GM15510 (cell line): Measurements from ENCODE around the gene KCNMA1.

Experiments used
- POLR2A ChIP-seq: IDR thresholded peaks from 3 replicates; pipeline ENCODE4 v1.6.1; 2011; ENCODE audit warnings: borderline replicate concordance; ENCODE audit not compliant: insufficient read length; ENCODE audit errors: extremely low read depth

Gene KCNMA1

DNA sequence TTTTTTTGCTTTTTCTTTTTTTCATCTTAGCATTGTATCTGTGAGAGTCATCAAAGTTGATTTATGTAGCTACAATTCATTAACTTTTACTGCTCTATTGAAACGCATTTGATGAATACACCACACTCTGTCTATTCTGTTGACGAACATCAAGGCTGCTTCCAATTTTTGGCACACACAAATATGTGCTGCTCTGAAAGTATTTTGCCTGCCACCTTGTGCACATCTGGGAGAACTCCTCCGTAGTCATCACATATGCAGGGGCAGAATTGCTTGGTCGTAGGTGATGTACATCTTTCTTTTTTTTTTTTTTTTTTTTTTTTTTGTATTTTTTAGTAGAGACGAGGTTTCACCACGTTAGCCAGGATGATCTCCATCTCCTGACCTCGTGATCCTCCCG, 796.8 kb downstream of the KCNMA1 start:
- no peak for TF ChIP-seq POLR2A

DNA sequence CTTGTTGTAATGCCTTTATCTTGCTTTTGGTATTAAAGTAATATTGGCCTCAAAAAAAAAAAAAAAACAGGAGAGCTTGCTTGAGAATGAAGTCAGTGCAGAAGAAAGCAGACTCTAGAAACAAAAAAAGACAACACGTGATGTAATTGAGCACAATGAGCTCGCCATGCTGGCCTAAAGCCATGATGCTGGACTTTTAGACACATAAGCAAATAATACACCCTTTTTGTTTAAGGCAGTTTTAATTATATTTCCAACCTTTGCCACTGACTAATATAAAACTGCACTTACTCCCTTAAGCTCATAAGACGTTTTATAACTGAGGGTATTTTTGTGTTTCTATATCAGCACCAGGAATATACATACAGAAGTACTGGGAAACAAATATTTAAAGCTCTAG, 798.3 kb downstream of the KCNMA1 start:
- TF ChIP-seq POLR2A, result no peak

DNA sequence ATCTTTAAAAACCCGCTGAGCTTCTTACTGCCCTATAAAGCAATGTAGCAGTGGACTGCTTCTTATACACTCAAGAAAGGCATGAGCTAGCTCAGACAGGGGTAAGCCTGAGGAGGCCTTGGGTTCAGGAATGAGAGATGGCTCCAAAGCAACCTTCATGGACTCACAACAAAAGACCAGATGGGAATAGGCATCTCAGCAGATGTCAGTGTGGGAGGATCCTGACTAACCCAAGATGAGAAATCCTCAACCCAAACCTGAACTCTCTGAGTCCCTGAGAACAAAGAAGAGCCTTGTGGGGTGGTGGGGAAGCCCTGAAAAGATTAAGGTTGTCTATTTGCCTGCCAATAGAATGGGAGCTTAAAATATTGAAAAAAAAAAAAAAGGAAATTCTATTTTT, 807.4 kb downstream of the KCNMA1 start:
- no peak for TF ChIP-seq POLR2A

- TF ChIP-seq POLR2A, result no peak
Observed at GRCh38 chr10:76829724-76830123, 807.9 kb downstream of the KCNMA1 start.
